Skeletal muscle satellite cell (primary cell): ENCODE data around the gene GRID1.

Experiments used
- H3K27me3 ChIP-seq: 2 replicates; pipeline ENCODE4 v1.7.0; 2013; ENCODE audit warnings: low read length; ENCODE audit not compliant: control insufficient read depth, insufficient read depth
- H3K36me3 ChIP-seq: 2 replicates; pipeline ENCODE4 v1.7.0; 2013; ENCODE audit warnings: mild to moderate bottlenecking, control low read depth, low read length; ENCODE audit not compliant: insufficient read depth
- H3K4me1 ChIP-seq: 2 replicates; pipeline ENCODE4 v1.7.0; 2013; ENCODE audit warnings: low read length; ENCODE audit not compliant: control insufficient read depth, insufficient read depth
- H3K4me2 ChIP-seq: 2 replicates; pipeline ENCODE4 v1.7.0; 2013; ENCODE audit warnings: mild to moderate bottlenecking, low read length
- H3K4me3 ChIP-seq: 2 replicates; pipeline ENCODE4 v1.7.0; 2013; ENCODE audit warnings: low read length
- H3K9ac ChIP-seq: 2 replicates; pipeline ENCODE4 v1.7.0; 2013; ENCODE audit warnings: mild to moderate bottlenecking, low read depth, low read length, moderate library complexity
- H3K9me3 ChIP-seq: replicated peaks from 2 replicates; pipeline ENCODE4 v1.7.0; 2013; ENCODE audit warnings: mild to moderate bottlenecking, control low read depth, low read length

GRID1 gene

GRCh38 chr10:85624511-85624910, 742.1 kb downstream of the GRID1 start:
- H3K36me3 ChIP-seq, result no peaks in the 10 kb centered on the region
- no peak overlapping the region for H3K4me2 ChIP-seq
- H3K9me3 ChIP-seq, result peaks cover 6% of the 10 kb centered on the region
- H3K9ac ChIP-seq, result no peak overlapping the region
- H3K27me3 ChIP-seq, result no peaks in the 10 kb centered on the region
- no peaks in the 10 kb centered on the region for H3K4me1 ChIP-seq
- no peak overlapping the region for H3K4me3 ChIP-seq

DNA sequence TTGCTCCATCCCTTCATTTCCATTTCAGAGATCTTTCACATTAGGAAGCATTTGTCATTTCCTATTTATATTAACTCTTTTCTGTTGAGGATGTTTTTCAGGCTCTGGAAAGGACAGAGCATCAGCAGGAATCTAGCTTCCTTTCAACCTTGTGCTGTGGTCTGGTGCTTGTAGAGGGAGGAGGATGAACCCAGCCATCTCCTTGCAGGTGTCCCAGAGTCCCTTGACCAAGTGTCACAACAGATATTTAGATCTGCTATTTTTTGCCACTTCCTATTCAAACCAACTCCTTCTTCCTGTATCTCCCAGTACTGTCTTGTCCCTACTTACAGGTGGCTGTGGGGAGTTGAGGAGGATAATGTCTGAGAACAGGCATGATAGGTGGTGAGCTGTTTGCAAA, 742.8 kb downstream of the GRID1 start:
- Histone ChIP-seq H3K9ac (no peak overlapping the region), H3K27me3 (no peaks in the 10 kb centered on the region), H3K4me2 (no peak overlapping the region), H3K4me3 (no peak overlapping the region), H3K9me3 (peaks cover 6% of the 10 kb centered on the region), H3K4me1 (no peaks in the 10 kb centered on the region), H3K36me3 (no peaks in the 10 kb centered on the region)

GRCh38 chr10:85623342-85623741, 743.3 kb downstream of the GRID1 start:
- Histone ChIP-seq H3K4me2 (no peak overlapping the region), H3K9me3 (peaks cover 6% of the 10 kb centered on the region), H3K4me3 (no peak overlapping the region), H3K9ac (no peak overlapping the region), H3K27me3 (no peaks in the 10 kb centered on the region), H3K4me1 (no peaks in the 10 kb centered on the region), H3K36me3 (no peaks in the 10 kb centered on the region)

GRCh38 chr10:85622425-85622824, 744.2 kb downstream of the GRID1 start:
- H3K4me3 ChIP-seq, result no peak overlapping the region
- no peaks in the 10 kb centered on the region for H3K27me3 ChIP-seq
- no peak overlapping the region for H3K4me2 ChIP-seq
- H3K9me3 ChIP-seq, result peaks cover 6% of the 10 kb centered on the region
- H3K36me3 ChIP-seq, result no peaks in the 10 kb centered on the region
- H3K9ac ChIP-seq, result no peak overlapping the region
- no peaks in the 10 kb centered on the region for H3K4me1 ChIP-seq

- Histone ChIP-seq H3K4me3 (no peak overlapping the region), H3K4me1 (no peaks in the 10 kb centered on the region), H3K4me2 (no peak overlapping the region), H3K36me3 (no peaks in the 10 kb centered on the region), H3K9ac (no peak overlapping the region), H3K27me3 (no peaks in the 10 kb centered on the region), H3K9me3 (peaks cover 6% of the 10 kb centered on the region)
Observed at GRCh38 chr10:85621562-85621961, 745.0 kb downstream of the GRID1 start.

GRCh38 chr10:85620807-85621206, 745.8 kb downstream of the GRID1 start:
- Histone ChIP-seq H3K36me3 (no peaks in the 10 kb centered on the region), H3K27me3 (no peaks in the 10 kb centered on the region), H3K4me2 (no peak overlapping the region), H3K4me1 (no peaks in the 10 kb centered on the region), H3K9me3 (peaks cover 6% of the 10 kb centered on the region), H3K9ac (no peak overlapping the region), H3K4me3 (no peak overlapping the region)

- Histone ChIP-seq H3K9me3 (peaks cover 6% of the 10 kb centered on the region), H3K4me1 (no peaks in the 10 kb centered on the region), H3K4me2 (no peak overlapping the region), H3K27me3 (no peaks in the 10 kb centered on the region), H3K9ac (no peak overlapping the region), H3K4me3 (no peak overlapping the region), H3K36me3 (no peaks in the 10 kb centered on the region)
Observed at GRCh38 chr10:85619832-85620231, 746.8 kb downstream of the GRID1 start.

DNA sequence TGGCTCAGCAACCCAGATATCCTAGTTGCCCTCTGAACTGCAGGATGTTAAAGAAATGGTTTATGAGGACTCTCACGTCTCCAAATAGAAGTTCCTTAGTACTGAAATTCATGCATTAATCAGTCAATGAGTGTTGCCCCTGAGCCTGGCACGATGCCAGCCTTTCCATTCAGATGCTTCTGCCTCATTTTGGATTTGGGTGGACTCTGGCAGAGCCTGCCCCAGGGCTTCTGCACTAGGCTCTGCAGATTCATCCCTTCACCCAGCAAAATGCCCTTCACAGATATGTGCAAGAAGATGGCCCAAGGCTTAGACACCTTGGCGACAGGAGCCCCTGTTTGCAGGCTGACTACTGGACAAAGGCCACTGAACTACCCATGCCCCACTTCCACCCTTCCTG, 747.8 kb downstream of the GRID1 start:
- no peak overlapping the region for H3K9ac ChIP-seq
- H3K27me3 ChIP-seq, result no peaks in the 10 kb centered on the region
- no peak overlapping the region for H3K4me3 ChIP-seq
- H3K36me3 ChIP-seq, result no peaks in the 10 kb centered on the region
- peaks cover 6% of the 10 kb centered on the region for H3K9me3 ChIP-seq
- no peak overlapping the region for H3K4me2 ChIP-seq
- no peaks in the 10 kb centered on the region for H3K4me1 ChIP-seq

DNA sequence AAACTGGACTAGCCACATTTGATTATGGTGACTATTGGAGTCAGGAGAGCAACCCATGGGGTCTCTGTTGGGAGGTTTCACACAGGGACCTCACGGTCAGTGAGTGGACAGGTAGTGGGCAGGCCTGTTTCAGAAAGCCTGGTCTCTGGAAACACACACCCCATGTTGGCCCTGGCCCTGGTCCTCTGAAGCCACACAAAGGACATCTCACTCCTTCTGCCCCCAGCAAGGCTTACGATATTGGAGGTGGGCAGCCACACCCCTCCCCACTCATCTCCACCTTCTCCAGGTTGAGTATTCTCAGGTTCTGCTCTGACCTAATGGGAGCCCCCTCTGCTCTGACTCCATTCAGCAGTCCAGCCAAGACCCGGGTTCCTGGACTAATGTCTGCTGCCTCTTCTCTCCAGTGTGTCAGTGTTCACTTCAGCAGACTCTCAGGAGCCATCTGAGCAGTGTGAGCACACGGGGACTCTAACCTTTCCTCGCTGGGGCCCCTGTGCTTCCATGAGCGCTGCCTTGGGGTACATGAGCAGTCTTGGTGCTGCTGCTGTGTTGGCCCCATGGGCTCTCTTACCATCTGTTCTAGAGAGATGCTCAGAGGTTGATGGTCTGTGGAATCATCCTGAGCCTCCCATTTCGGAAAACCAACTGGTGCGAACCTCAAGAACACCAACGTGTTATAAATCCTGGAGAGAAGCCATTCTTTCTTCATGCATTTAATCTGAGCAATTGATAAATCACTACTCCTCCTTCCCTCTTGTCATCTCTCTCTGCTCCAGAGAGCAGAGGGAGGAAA, 748.6 kb downstream of the GRID1 start:
- Histone ChIP-seq H3K36me3 (no peaks in the 10 kb centered on the region), H3K4me1 (no peaks in the 10 kb centered on the region), H3K4me2 (no peak overlapping the region), H3K9ac (no peak overlapping the region), H3K27me3 (no peaks in the 10 kb centered on the region), H3K4me3 (no peak overlapping the region), H3K9me3 (peaks cover 6% of the 10 kb centered on the region)

DNA sequence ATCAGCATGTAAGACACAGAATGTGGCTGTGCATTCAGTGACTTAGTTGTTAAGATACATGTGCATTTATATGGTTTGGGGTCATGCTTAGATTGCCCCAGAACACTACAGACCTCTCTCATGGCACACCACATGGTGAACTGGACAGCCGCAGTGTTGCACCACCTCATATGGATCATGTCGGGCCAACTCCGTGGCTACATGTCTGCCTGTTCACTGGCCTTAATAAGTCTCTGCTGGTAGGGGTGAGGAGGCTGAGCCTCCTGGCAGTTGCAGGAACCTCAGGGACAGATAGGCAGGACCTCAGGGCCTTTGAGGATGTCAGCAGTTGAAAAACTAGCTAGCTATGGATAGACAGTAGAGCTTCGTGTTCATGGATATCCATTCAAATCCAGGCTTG, 751.0 kb downstream of the GRID1 start:
- Histone ChIP-seq H3K9me3 (peaks cover under 1% of the 10 kb centered on the region), H3K36me3 (no peaks in the 10 kb centered on the region), H3K4me2 (no peak overlapping the region), H3K4me3 (no peak overlapping the region), H3K4me1 (no peaks in the 10 kb centered on the region), H3K9ac (no peak overlapping the region), H3K27me3 (no peaks in the 10 kb centered on the region)

GRCh38 chr10:85614981-85615380, 751.6 kb downstream of the GRID1 start:
- no peak overlapping the region for H3K4me2 ChIP-seq
- H3K9me3 ChIP-seq, result no peaks in the 10 kb centered on the region
- no peaks in the 10 kb centered on the region for H3K4me1 ChIP-seq
- no peaks in the 10 kb centered on the region for H3K36me3 ChIP-seq
- no peaks in the 10 kb centered on the region for H3K27me3 ChIP-seq
- no peak overlapping the region for H3K4me3 ChIP-seq
- H3K9ac ChIP-seq, result no peak overlapping the region

GRCh38 chr10:85614566-85614965, 752.0 kb downstream of the GRID1 start:
- Histone ChIP-seq H3K27me3 (no peaks in the 10 kb centered on the region), H3K4me2 (no peak overlapping the region), H3K9me3 (no peaks in the 10 kb centered on the region), H3K9ac (no peak overlapping the region), H3K4me1 (no peaks in the 10 kb centered on the region), H3K36me3 (no peaks in the 10 kb centered on the region), H3K4me3 (no peak overlapping the region)
